HepG2 (cell line): ENCODE results near the gene SLC44A4. TPM values are rescaled to one million over a fixed set of nuclear protein-coding genes. Genes with fewer than 3 reads are reported as not detected.
A peak's percentile ranks its signal among the peaks of the same experiment; 100 is the strongest.

Experiments used
- ATF1 ChIP-seq: IDR thresholded peaks from 2 replicates; pipeline ENCODE4 v1.6.1; 2016; ENCODE audit warnings: mild to moderate bottlenecking, control low read depth
- CREB1 ChIP-seq, 2 experiments: fragments of 450-650 bp in 1 of 2; IDR thresholded peaks; 2 replicates each; pipeline ENCODE4 v1.6.1; 2016 to 2017; ENCODE audit warnings: control low read depth in 1 of 2, mild to moderate bottlenecking in 1 of 2, missing compliant biosample characterization in 1 of 2, missing genetic modification characterization in 1 of 2
- EZH2 ChIP-seq: conservative IDR thresholded peaks from 2 replicates; pipeline ENCODE4 v1.6.1; 2012; ENCODE audit warnings: mild to moderate bottlenecking, low read depth, low read length, moderate library complexity
- GABPB1 ChIP-seq: IDR thresholded peaks from 2 replicates; pipeline ENCODE4 v1.6.1; 2016; ENCODE audit warnings: mild to moderate bottlenecking, missing genetic modification reagents, moderate library complexity, missing compliant biosample characterization
- GLI4 ChIP-seq: sonication (generic); formaldehyde crosslinking; IDR thresholded peaks from 2 replicates; pipeline ENCODE4 v1.5.1; 2020; ENCODE audit warnings: missing genetic modification reagents, mild to moderate bottlenecking, moderate library complexity, borderline replicate concordance
- HOXA5 ChIP-seq: sonication (generic); formaldehyde crosslinking; IDR thresholded peaks from 2 replicates; pipeline ENCODE4 v1.4.0; 2020; ENCODE audit warnings: missing genetic modification reagents
- POLR2G ChIP-seq: fragments of 200-400 bp; formaldehyde crosslinking; IDR thresholded peaks from 2 replicates; pipeline ENCODE4 v1.6.1; 2018; ENCODE audit warnings: mild to moderate bottlenecking, low read depth, low read length, moderate library complexity
- RFX5 ChIP-seq: IDR thresholded peaks from 2 replicates; pipeline ENCODE4 v1.6.1; 2011; ENCODE audit warnings: low read depth, low read length, improper control_type of control experiment
- SMAD9 ChIP-seq: sonication (generic); formaldehyde crosslinking; IDR thresholded peaks from 2 replicates; pipeline ENCODE4 v1.5.1; 2020; ENCODE audit warnings: mild to moderate bottlenecking, missing genetic modification reagents
- SMYD3 ChIP-seq: sonication (generic); formaldehyde crosslinking; IDR thresholded peaks from 2 replicates; pipeline ENCODE4 v1.8.1; 2023; ENCODE audit warnings: mild to moderate bottlenecking, missing genetic modification reagents
- THYN1 ChIP-seq: sonication (generic); formaldehyde crosslinking; IDR thresholded peaks from 2 replicates; pipeline ENCODE4 v1.8.1; 2023; ENCODE audit warnings: low read depth, mild to moderate bottlenecking, moderate library complexity, missing genetic modification reagents, borderline replicate concordance
- ZNF136 ChIP-seq: sonication (generic); formaldehyde crosslinking; IDR thresholded peaks from 2 replicates; pipeline ENCODE4 v1.8.1; 2022; ENCODE audit warnings: low read depth, mild to moderate bottlenecking, moderate library complexity, missing genetic modification reagents
- ZNF205 ChIP-seq: IDR thresholded peaks from 2 replicates; pipeline ENCODE4 v1.6.1; 2018; ENCODE audit warnings: missing biosample characterization, missing genetic modification reagents
- ZNF263 ChIP-seq: sonication (generic); formaldehyde crosslinking; IDR thresholded peaks from 2 replicates; pipeline ENCODE4 v1.4.0; 2020; ENCODE audit warnings: missing genetic modification reagents
- ZNF33B ChIP-seq: sonication (generic); formaldehyde crosslinking; IDR thresholded peaks from 2 replicates; pipeline ENCODE4 v1.5.1; 2020; ENCODE audit warnings: mild to moderate bottlenecking, missing genetic modification reagents
- ZNF34 ChIP-seq: sonication (generic); formaldehyde crosslinking; IDR thresholded peaks from 2 replicates; pipeline ENCODE4 v1.4.0; 2020; ENCODE audit warnings: mild to moderate bottlenecking, missing genetic modification reagents, borderline replicate concordance
- ZNF678 ChIP-seq: sonication (generic); formaldehyde crosslinking; IDR thresholded peaks from 2 replicates; pipeline ENCODE4 v1.4.0; 2020; ENCODE audit warnings: mild to moderate bottlenecking, missing genetic modification reagents
- polyA plus RNA-seq, 8 experiments: library from polyadenylated mRNA; depleted of rRNA in 3 of 8; stranded (reverse) in 7 of 8; unstranded in 1 of 8; fragments of >200 nt; fragmentation: Illumina TruSeq in 4 of 8; extraction: Trizol in 4 of 8; gene quantifications; 2 replicates each; pipeline versions ENCODE4 v1.2.1 to v1.2.3, GENCODE V29; 2011 to 2016; ENCODE audit warnings: low read depth in 4 of 8, missing spikeins in 1 of 8, mixed read lengths in 1 of 8; ENCODE audit not compliant: insufficient read depth in 1 of 8
- total RNA-seq, 5 experiments: library from RNA; depleted of rRNA; stranded (reverse); fragments of >200 nt; fragmentation: Illumina TruSeq; extraction: Trizol; gene quantifications; 2 replicates each; pipeline ENCODE4 v1.2.3, GENCODE V29; 2016; ENCODE audit warnings: low read depth in 1 of 5
- TF ChIP-seq, protein P1 (sequence below): IDR thresholded peaks from 2 replicates; pipeline ENCODE4 v1.6.1; 2016; ENCODE audit warnings: low read depth, borderline replicate concordance
- TF ChIP-seq, protein P2 (sequence below), 2 experiments: fragments of 450-650 bp in 1 of 2; sonication (generic) in 1 of 2; formaldehyde crosslinking; IDR thresholded peaks; 2 replicates each; pipeline versions ENCODE4 v1.5.0 to v1.8.0; 2020 to 2022; ENCODE audit warnings: mild to moderate bottlenecking in 1 of 2, missing genetic modification reagents in 1 of 2
- TF ChIP-seq, protein P3 (sequence below): sonication (generic); formaldehyde crosslinking; IDR thresholded peaks from 2 replicates; pipeline ENCODE4 v1.4.0; 2020; ENCODE audit warnings: missing genetic modification reagents, borderline replicate concordance
- TF ChIP-seq, protein P4 (sequence below): sonication (generic); formaldehyde crosslinking; IDR thresholded peaks from 2 replicates; pipeline ENCODE4 v1.4.0; 2020; ENCODE audit warnings: missing genetic modification reagents
- TF ChIP-seq, protein P5 (sequence below): sonication (generic); formaldehyde crosslinking; IDR thresholded peaks from 2 replicates; pipeline ENCODE4 v1.4.0; 2020; ENCODE audit warnings: low read depth, mild to moderate bottlenecking, missing genetic modification reagents
- TF ChIP-seq, protein P6 (sequence below): sonication (generic); formaldehyde crosslinking; IDR thresholded peaks from 2 replicates; pipeline ENCODE4 v1.9.0; 2022; ENCODE audit warnings: low read depth, missing genetic modification reagents

The SLC44A4 gene
- total and polyA plus RNA-seq, 2 of the 13 experiments (the other 11 are each of a cell fraction or from before 2014, with no cell fraction given): 3.5 to 5.9 TPM

DNA sequence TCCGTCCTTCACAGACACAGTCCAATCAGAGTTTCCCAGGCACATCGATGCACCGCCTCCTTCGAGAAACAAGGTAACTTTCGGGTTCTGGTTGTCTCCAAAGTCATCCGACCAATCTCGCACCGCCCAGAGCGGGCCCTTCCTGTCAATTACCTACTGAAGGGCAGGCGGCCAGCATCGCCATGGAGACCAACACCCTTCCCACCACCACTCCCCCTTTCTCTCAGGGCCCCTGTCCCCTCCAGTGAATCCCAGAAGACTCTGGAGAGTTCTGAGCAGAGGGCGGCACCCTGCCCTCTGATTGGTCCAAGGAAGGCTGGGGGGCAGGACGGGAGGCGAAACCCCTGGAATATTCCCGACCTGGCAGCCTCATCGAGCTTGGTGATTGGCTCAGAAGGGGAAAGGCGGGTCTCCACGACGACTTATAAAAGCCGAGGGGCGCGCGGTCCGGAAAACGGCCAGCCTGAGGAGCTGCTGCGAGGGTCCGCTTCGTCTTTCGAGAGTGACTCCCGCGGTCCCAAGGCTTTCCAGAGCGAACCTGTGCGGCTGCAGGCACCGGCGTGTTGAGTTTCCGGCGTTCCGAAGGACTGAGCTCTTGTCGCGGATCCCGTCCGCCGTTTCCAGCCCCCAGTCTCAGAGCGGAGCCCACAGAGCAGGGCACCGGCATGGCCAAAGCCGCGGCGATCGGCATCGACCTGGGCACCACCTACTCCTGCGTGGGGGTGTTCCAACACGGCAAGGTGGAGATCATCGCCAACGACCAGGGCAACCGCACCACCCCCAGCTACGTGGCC, 51.3 kb downstream of the SLC44A4 start, which contains the start of gene HSPA1B (continued):
- TF ChIP-seq, protein P1, sequence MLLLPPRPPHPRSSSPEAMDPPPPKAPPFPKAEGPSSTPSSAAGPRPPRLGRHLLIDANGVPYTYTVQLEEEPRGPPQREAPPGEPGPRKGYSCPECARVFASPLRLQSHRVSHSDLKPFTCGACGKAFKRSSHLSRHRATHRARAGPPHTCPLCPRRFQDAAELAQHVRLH (CRISPR knock-in tag): peak; percentile 78
- no peak for TF ChIP-seq ZNF33B (CRISPR knock-in tag)
- TF ChIP-seq GLI4 (CRISPR knock-in tag): peak; percentile 72; the same call in 1 of the 2 replicates
- peak; percentile 87 for TF ChIP-seq HOXA5
- peak; percentile 21; the same call in 1 of the 2 replicates for TF ChIP-seq ZNF205
- TF ChIP-seq ZNF34 (CRISPR knock-in tag): 0 out of 2 replicates have a peak, but pooled peaks have one; percentile 35
- TF ChIP-seq, protein P2, sequence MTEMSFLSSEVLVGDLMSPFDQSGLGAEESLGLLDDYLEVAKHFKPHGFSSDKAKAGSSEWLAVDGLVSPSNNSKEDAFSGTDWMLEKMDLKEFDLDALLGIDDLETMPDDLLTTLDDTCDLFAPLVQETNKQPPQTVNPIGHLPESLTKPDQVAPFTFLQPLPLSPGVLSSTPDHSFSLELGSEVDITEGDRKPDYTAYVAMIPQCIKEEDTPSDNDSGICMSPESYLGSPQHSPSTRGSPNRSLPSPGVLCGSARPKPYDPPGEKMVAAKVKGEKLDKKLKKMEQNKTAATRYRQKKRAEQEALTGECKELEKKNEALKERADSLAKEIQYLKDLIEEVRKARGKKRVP (CRISPR knock-in tag; IDR thresholded peaks at IDR 0.05): no peak
- TF ChIP-seq, protein P3, sequence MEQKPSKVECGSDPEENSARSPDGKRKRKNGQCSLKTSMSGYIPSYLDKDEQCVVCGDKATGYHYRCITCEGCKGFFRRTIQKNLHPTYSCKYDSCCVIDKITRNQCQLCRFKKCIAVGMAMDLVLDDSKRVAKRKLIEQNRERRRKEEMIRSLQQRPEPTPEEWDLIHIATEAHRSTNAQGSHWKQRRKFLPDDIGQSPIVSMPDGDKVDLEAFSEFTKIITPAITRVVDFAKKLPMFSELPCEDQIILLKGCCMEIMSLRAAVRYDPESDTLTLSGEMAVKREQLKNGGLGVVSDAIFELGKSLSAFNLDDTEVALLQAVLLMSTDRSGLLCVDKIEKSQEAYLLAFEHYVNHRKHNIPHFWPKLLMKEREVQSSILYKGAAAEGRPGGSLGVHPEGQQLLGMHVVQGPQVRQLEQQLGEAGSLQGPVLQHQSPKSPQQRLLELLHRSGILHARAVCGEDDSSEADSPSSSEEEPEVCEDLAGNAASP: peak; percentile 65
- peak; percentile 76 for TF ChIP-seq GABPB1 (CRISPR knock-in tag)
- TF ChIP-seq, protein P4, sequence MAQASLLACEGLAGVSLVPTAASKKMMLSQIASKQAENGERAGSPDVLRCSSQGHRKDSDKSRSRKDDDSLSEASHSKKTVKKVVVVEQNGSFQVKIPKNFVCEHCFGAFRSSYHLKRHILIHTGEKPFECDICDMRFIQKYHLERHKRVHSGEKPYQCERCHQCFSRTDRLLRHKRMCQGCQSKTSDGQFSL (CRISPR knock-in tag): no peak
- TF ChIP-seq RFX5: peak; percentile 45; the same call in 1 of the 2 replicates
- TF ChIP-seq, protein P5, sequence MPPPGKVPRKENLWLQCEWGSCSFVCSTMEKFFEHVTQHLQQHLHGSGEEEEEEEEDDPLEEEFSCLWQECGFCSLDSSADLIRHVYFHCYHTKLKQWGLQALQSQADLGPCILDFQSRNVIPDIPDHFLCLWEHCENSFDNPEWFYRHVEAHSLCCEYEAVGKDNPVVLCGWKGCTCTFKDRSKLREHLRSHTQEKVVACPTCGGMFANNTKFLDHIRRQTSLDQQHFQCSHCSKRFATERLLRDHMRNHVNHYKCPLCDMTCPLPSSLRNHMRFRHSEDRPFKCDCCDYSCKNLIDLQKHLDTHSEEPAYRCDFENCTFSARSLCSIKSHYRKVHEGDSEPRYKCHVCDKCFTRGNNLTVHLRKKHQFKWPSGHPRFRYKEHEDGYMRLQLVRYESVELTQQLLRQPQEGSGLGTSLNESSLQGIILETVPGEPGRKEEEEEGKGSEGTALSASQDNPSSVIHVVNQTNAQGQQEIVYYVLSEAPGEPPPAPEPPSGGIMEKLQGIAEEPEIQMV (CRISPR knock-in tag): no peak; the same call in 1 of the 2 replicates
- peak; percentile 31; the same call in 1 of the 2 replicates for TF ChIP-seq CREB1 (IDR thresholded peaks at IDR 0.05)
- peak; percentile 75 for TF ChIP-seq CREB1 (CRISPR knock-in tag; IDR thresholded peaks at IDR 0.05)
- no peak for TF ChIP-seq SMYD3 (CRISPR knock-in tag)
- TF ChIP-seq POLR2G: peak; percentile 100
- TF ChIP-seq THYN1: no peak
- no peak for TF ChIP-seq EZH2
- TF ChIP-seq ATF1: peak; percentile 72; the same call in 1 of the 2 replicates
- no peak for TF ChIP-seq SMAD9 (CRISPR knock-in tag)
- 0 out of 2 replicates have a peak, but pooled peaks have one; percentile 56 for TF ChIP-seq ZNF678
- peak; percentile 67 for TF ChIP-seq ZNF263 (CRISPR knock-in tag)
- TF ChIP-seq, protein P6, sequence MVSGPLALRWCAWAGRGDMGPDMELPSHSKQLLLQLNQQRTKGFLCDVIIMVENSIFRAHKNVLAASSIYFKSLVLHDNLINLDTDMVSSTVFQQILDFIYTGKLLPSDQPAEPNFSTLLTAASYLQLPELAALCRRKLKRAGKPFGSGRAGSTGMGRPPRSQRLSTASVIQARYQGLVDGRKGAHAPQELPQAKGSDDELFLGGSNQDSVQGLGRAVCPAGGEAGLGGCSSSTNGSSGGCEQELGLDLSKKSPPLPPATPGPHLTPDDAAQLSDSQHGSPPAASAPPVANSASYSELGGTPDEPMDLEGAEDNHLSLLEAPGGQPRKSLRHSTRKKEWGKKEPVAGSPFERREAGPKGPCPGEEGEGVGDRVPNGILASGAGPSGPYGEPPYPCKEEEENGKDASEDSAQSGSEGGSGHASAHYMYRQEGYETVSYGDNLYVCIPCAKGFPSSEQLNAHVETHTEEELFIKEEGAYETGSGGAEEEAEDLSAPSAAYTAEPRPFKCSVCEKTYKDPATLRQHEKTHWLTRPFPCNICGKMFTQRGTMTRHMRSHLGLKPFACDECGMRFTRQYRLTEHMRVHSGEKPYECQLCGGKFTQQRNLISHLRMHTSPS: peak; percentile 74
- TF ChIP-seq ZNF136: 0 out of 2 replicates have a peak, but pooled peaks have one; percentile 83
